Measurements from ENCODE around the gene IGF2BP2. TPM values are rescaled to one million over a fixed set of nuclear protein-coding genes. Genes with fewer than 3 reads are reported as not detected.

IGF2BP2 gene
- total RNA-seq, 1 experiment from 2014 or later = 135 TPM

GRCh38 chr3:185866555-185866954 lies 41.7 kb upstream of the IGF2BP2 start:
- CTCF ChIA-PET = no interaction called here
- TF ChIP-seq MAX (IDR thresholded peaks at IDR 0.05) = no peak
- no peak for TF ChIP-seq TCF7L2 (IDR thresholded peaks at IDR 0.05; ENCODE audit: borderline replicate concordance, extremely low read depth, insufficient read depth, insufficient read length)
- no peak for TF ChIP-seq POLR2AphosphoS5 (IDR thresholded peaks at IDR 0.05; ENCODE audit: low read depth, low read length)
- DNase-seq (ENCODE audit: low read depth, low spot score) = no peak
- no peaks in the 10 kb centered on the region for H4K20me1 ChIP-seq (ENCODE audit: insufficient read depth)
- no peak overlapping the region for H3K4me2 ChIP-seq (ENCODE audit: low read length)
- no TSS peak for BruUV-seq (replicated peaks)
- H3K27ac ChIP-seq (ENCODE audit: low read depth, low read length) = no peak overlapping the region
- intact Hi-C loops (cut with micrococcal nuclease) = no loop called here
- H3K9me3 ChIP-seq (ENCODE audit: control insufficient read depth in 1 of 2, insufficient read depth in 1 of 2, low read depth in 1 of 2, low read length in 2 of 2) = no peaks in the 10 kb centered on the region
- H3K36me3 ChIP-seq (ENCODE audit: control insufficient read depth in 1 of 2, insufficient read depth in 2 of 2, low read length in 2 of 2) = no peaks in the 10 kb centered on the region
- RAD21 ChIA-PET (ENCODE audit: low non-redundant PET in 1 of 2, low total read pairs in 2 of 2, uncharacterized antibody in 2 of 2, unreplicated experiment in 2 of 2) = no interaction called here
- no peak overlapping the region for H3K4me3 ChIP-seq (replicated peaks in 1 of 2; ENCODE audit: low read depth in 1 of 2, low read length in 2 of 2)
- H3K4me1 ChIP-seq (ENCODE audit: control insufficient read depth in 1 of 2, insufficient read depth in 2 of 2, low read length in 2 of 2) = no peaks in the 10 kb centered on the region
- ATAC-seq = no peak
- no peaks in the 10 kb centered on the region for H3K79me2 ChIP-seq (ENCODE audit: insufficient read depth, low read length)
- H3K27me3 ChIP-seq (ENCODE audit: insufficient read depth, low read length) = no peaks in the 10 kb centered on the region
- H3K9me2 ChIP-seq (ENCODE audit: insufficient read depth) = no peaks in the 10 kb centered on the region
- no peak overlapping the region for H2AFZ ChIP-seq (ENCODE audit: low read depth, low read length, poor library complexity, severe bottlenecking)
- H3K9ac ChIP-seq (ENCODE audit: low read length) = no peak overlapping the region
- POLR2A ChIA-PET = no interaction called here

GRCh38 chr3:185865247-185865646 lies 40.4 kb upstream of the IGF2BP2 start:
- Histone ChIP-seq H3K27ac (ENCODE audit: low read depth, low read length) (no peak overlapping the region), H4K20me1 (ENCODE audit: insufficient read depth) (no peaks in the 10 kb centered on the region), H3K27me3 (ENCODE audit: insufficient read depth, low read length) (no peaks in the 10 kb centered on the region), H3K4me3 (replicated peaks in 1 of 2; ENCODE audit: low read depth in 1 of 2, low read length in 2 of 2) (no peak overlapping the region), H3K36me3 (ENCODE audit: control insufficient read depth in 1 of 2, insufficient read depth in 2 of 2, low read length in 2 of 2) (no peaks in the 10 kb centered on the region), H3K4me1 (ENCODE audit: control insufficient read depth in 1 of 2, insufficient read depth in 2 of 2, low read length in 2 of 2) (no peaks in the 10 kb centered on the region), H3K9ac (ENCODE audit: low read length) (no peak overlapping the region), H3K79me2 (ENCODE audit: insufficient read depth, low read length) (no peaks in the 10 kb centered on the region), H2AFZ (ENCODE audit: low read depth, low read length, poor library complexity, severe bottlenecking) (no peak overlapping the region), H3K4me2 (ENCODE audit: low read length) (no peak overlapping the region), H3K9me2 (ENCODE audit: insufficient read depth) (no peaks in the 10 kb centered on the region), H3K9me3 (ENCODE audit: control insufficient read depth in 1 of 2, insufficient read depth in 1 of 2, low read depth in 1 of 2, low read length in 2 of 2) (no peaks in the 10 kb centered on the region)
- no peak for DNase-seq (ENCODE audit: low read depth, low spot score)
- intact Hi-C loops (cut with micrococcal nuclease) = no loop called here
- RAD21 ChIA-PET (ENCODE audit: low non-redundant PET in 1 of 2, low total read pairs in 2 of 2, uncharacterized antibody in 2 of 2, unreplicated experiment in 2 of 2) = no interaction called here
- BruUV-seq (replicated peaks) = no TSS peak
- no peak for ATAC-seq
- POLR2A ChIA-PET = no interaction called here
- TF ChIP-seq EGR1 (IDR thresholded peaks at IDR 0.05; ENCODE audit: low read depth) (no peak), EZH2 (IDR thresholded peaks at IDR 0.05) (no peak), REST (IDR thresholded peaks at IDR 0.05; ENCODE audit: low read depth) (no peak), RAD21 (IDR thresholded peaks at IDR 0.05; ENCODE audit: low read depth) (no peak), CTCF (IDR thresholded peaks at IDR 0.05 in 2 of 3, conservative IDR thresholded peaks at IDR 0.05 in 1 of 3; ENCODE audit: borderline replicate concordance in 1 of 3, insufficient read depth in 1 of 3, low read depth in 2 of 3, low read length in 2 of 3) (no peak), SIN3A (IDR thresholded peaks at IDR 0.05; ENCODE audit: low read depth) (no peak), EZH2phosphoT487 (IDR thresholded peaks at IDR 0.05; ENCODE audit: borderline replicate concordance) (no peak), SRF (IDR thresholded peaks at IDR 0.05; ENCODE audit: low read depth) (no peak), FOSL1 (IDR thresholded peaks at IDR 0.05; ENCODE audit: low read depth) (no peak), ZFX (IDR thresholded peaks at IDR 0.05) (no peak)
- CTCF ChIA-PET = no interaction called here

Measured in HCT116 (cell line).